ENCODE measurements around the gene SLITRK6. TPM values are rescaled to one million over a fixed set of nuclear protein-coding genes. Genes with fewer than 3 reads are reported as not detected.
A peak's percentile ranks its signal among the peaks of the same experiment; 100 is the strongest.

SLITRK6 gene
- under 1 TPM in 2 of 4 donors, not detected in 2; 0.09 to 0.47 TPM for total RNA-seq

- no peak for TF ChIP-seq CTCF (IDR thresholded peaks at IDR 0.05)
- DNase-seq (ENCODE audit: low spot score) (no peak), ATAC-seq (ENCODE audit: low FRiP score) (peak; percentile 62)
These were observed at the start of gene SLITRK6 for GRCh38 chr13:85799097-85799582. SLITRK6 (minus strand) TSS chr13:85799419; CDS start chr13:85796508, 2,911 bp downstream.

- no peak for ATAC-seq (ENCODE audit: low FRiP score)
- no peak for TF ChIP-seq CTCF (IDR thresholded peaks at IDR 0.05)
- DNase-seq (ENCODE audit: low spot score) = no peak
These were observed 47.8 kb upstream of the SLITRK6 start for GRCh38 chr13:85847012-85847411.

- no peak for TF ChIP-seq CTCF (IDR thresholded peaks at IDR 0.05)
- no peak for ATAC-seq (ENCODE audit: low FRiP score)
- no peak for DNase-seq (ENCODE audit: low spot score)
These were observed 42.2 kb upstream of the SLITRK6 start for GRCh38 chr13:85841427-85841826.

GRCh38 chr13:85833921-85834320 is 34.7 kb upstream of the SLITRK6 start:
- no peak for TF ChIP-seq CTCF (IDR thresholded peaks at IDR 0.05)
- DNase-seq (ENCODE audit: low spot score) (no peak), ATAC-seq (ENCODE audit: low FRiP score) (no peak)

GRCh38 chr13:85828094-85828684 is 29.0 kb upstream of the SLITRK6 start:
- ATAC-seq (ENCODE audit: low FRiP score) (no peak), DNase-seq (ENCODE audit: low spot score) (no peak)
- TF ChIP-seq CTCF (IDR thresholded peaks at IDR 0.05) = no peak

GRCh38 chr13:85825454-85825853 is 26.2 kb upstream of the SLITRK6 start:
- ATAC-seq (ENCODE audit: low FRiP score) (no peak), DNase-seq (ENCODE audit: low spot score) (no peak)
- TF ChIP-seq CTCF (IDR thresholded peaks at IDR 0.05) = no peak

GRCh38 chr13:85823832-85824231 is 24.6 kb upstream of the SLITRK6 start:
- no peak for TF ChIP-seq CTCF (IDR thresholded peaks at IDR 0.05)
- ATAC-seq (ENCODE audit: low FRiP score) (no peak), DNase-seq (ENCODE audit: low spot score) (no peak)
